Transverse colon (tissue), 4 donors: ENCODE measurements around the gene BRD3OS. TPM values are rescaled to one million over a fixed set of nuclear protein-coding genes. Genes with fewer than 3 reads are reported as not detected.

Experiments used
- DNase-seq: peaks from one replicate; pipeline ENCODE4 v3.0.0-alpha.2; 2019
- H3K27ac ChIP-seq, 4 donors: fragments of 200-600 bp; sonication (generic); 2 replicates each; pipeline ENCODE4 v1.5.1; 2016 to 2018; ENCODE audit warnings: inconsistent platforms in 4 of 4
- H3K27me3 ChIP-seq: fragments of 200-600 bp; sonication (generic); 2 replicates; pipeline ENCODE4 v1.5.1; 2017; ENCODE audit warnings: inconsistent platforms
- H3K36me3 ChIP-seq, 4 donors: fragments of 200-600 bp; sonication (generic); 2 replicates each; pipeline ENCODE4 v1.5.1; 2017 to 2019; ENCODE audit warnings: inconsistent platforms in 4 of 4
- H3K4me1 ChIP-seq, 4 donors: fragments of 200-600 bp; sonication (generic); 2 replicates each; pipeline ENCODE4 v1.5.1; 2017 to 2020; ENCODE audit warnings: inconsistent platforms in 4 of 4
- H3K4me3 ChIP-seq, 4 donors: fragments of 200-600 bp; sonication (generic); 1 replicate in 1 of 4; 2 replicates in 3 of 4; pipeline versions ENCODE4 v1.5.1 to v1.6.1; 2017 to 2019; ENCODE audit warnings: inconsistent platforms in 4 of 4
- H3K9me3 ChIP-seq, 2 donors: fragments of 200-600 bp; sonication (generic); 2 replicates each; pipeline ENCODE4 v1.5.1; 2017 to 2019; ENCODE audit warnings: inconsistent platforms in 2 of 2
- EP300 ChIP-seq: sonication (generic); formaldehyde crosslinking; IDR thresholded peaks from one replicate; pipeline ENCODE4 v1.6.1; 2017; ENCODE audit warnings: antibody characterized with exemption, low read depth
- POLR2A ChIP-seq: fragments of 450-650 bp; IDR thresholded peaks from one replicate; pipeline ENCODE4 v1.6.1; 2016; ENCODE audit warnings: antibody characterized with exemption, mild to moderate bottlenecking, moderate library complexity
- POLR2AphosphoS5 ChIP-seq, 3 donors: sonication (generic); formaldehyde crosslinking; IDR thresholded peaks; one replicate each; pipeline ENCODE4 v1.6.1; 2016; ENCODE audit warnings: antibody characterized with exemption in 3 of 3
- WGBS, 2 donors: methylation state at CpG; one replicate each; pipeline ENCODE4 v1.1.5; 2018; ENCODE audit warnings: low coverage in 1 of 2; 5-methylcytosine and 5-hydroxymethylcytosine counted together
- in situ Hi-C, 4 donors: fragments of 200-750 bp; cut with MboI; loops; one replicate each; pipeline versions ENCODE4 v1.15.0 to v1.15.1; 2017; ENCODE audit warnings: low sequenced_read_pairs in 3 of 4, low pct_ligation_motif_present in 1 of 4, low pct_unique_long_range_greater_than_20kb in 1 of 4
- intact Hi-C: fragments of 100-400 bp; cut with DNase I; formaldehyde crosslinking; loops from one replicate; pipeline ENCODE4 v1.15.1; 2023; ENCODE audit warnings: low total_unique reads
- total RNA-seq, 4 donors: library from RNA; depleted of rRNA; stranded (reverse); fragments of >200 nt; gene quantifications; one replicate each; pipeline ENCODE4 v1.1.0, GENCODE V29; 2016
- TF ChIP-seq, protein P1 (sequence below), 5 experiments: fragments of 200-600 bp in 3 of 5; fragments of 450-650 bp in 2 of 5; sonication (generic) in 3 of 5; IDR thresholded peaks; 1 replicate in 2 of 5; 2 replicates in 3 of 5; pipeline ENCODE4 v1.5.1; 2016 to 2017; ENCODE audit warnings: antibody characterized with exemption in 5 of 5, inconsistent platforms in 3 of 5, mild to moderate bottlenecking in 2 of 5, moderate library complexity in 1 of 5

Gene BRD3OS
- total RNA-seq, 4 donors from 2014 or later = 3.2 to 6.6 (median 4.4) TPM

GRCh38 chr9:133982971-133983720 lies 42.1 kb upstream of the BRD3OS start:
- no peak overlapping the region for H3K4me3 ChIP-seq
- DNase-seq = no peak
- no peaks in the 10 kb centered on the region for H3K9me3 ChIP-seq
- H3K27ac ChIP-seq = no peak overlapping the region
- no peaks in the 10 kb centered on the region for H3K27me3 ChIP-seq
- intact Hi-C loops (no loop called here), in situ Hi-C loops (no loop called here)
- peaks cover 0 to 14% (median 9%) of the 10 kb centered on the region in 4 donors for H3K4me1 ChIP-seq
- TF ChIP-seq POLR2A (no peak), POLR2AphosphoS5 (IDR thresholded peaks at IDR 0.05) (no peak), EP300 (no peak)
- TF ChIP-seq, protein P1, sequence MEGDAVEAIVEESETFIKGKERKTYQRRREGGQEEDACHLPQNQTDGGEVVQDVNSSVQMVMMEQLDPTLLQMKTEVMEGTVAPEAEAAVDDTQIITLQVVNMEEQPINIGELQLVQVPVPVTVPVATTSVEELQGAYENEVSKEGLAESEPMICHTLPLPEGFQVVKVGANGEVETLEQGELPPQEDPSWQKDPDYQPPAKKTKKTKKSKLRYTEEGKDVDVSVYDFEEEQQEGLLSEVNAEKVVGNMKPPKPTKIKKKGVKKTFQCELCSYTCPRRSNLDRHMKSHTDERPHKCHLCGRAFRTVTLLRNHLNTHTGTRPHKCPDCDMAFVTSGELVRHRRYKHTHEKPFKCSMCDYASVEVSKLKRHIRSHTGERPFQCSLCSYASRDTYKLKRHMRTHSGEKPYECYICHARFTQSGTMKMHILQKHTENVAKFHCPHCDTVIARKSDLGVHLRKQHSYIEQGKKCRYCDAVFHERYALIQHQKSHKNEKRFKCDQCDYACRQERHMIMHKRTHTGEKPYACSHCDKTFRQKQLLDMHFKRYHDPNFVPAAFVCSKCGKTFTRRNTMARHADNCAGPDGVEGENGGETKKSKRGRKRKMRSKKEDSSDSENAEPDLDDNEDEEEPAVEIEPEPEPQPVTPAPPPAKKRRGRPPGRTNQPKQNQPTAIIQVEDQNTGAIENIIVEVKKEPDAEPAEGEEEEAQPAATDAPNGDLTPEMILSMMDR (IDR thresholded peaks at IDR 0.05) = no peak
- H3K36me3 ChIP-seq = no peaks in the 10 kb centered on the region
- WGBS, 2 donors = 88% methylated on average over 25 of the region's 25 CpGs; no CpG with 5 or more reads in 1 of the 2 donors

DNA sequence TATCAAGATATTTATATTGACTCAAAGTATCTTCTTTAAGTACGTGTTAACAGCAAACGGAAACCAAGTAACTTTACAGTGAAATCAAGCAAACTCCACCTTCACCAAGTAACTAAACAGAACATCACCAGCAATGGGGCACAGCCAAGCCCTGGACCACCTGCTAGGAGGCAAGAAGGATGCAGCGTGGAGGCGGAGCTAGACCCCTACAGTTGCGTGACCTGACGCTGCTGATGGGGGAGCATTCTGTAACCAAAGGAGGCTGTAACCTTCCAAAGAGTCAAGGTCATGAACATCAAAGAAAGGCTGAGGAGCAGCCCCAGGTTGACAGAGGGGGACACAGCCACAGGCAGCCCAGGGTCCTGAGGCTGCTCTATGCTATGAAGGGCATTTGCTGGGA lies 39.2 kb upstream of the BRD3OS start:
- H3K27me3 ChIP-seq = no peaks in the 10 kb centered on the region
- no peaks in the 10 kb centered on the region for H3K9me3 ChIP-seq
- no peaks in the 10 kb centered on the region for H3K36me3 ChIP-seq
- intact Hi-C loops = no loop called here
- no peak for DNase-seq
- 46 to 79% methylated on average over 2 to 6 of the region's 6 CpGs for WGBS, 2 donors
- peaks cover 0 to 16% (median 13%) of the 10 kb centered on the region in 4 donors for H3K4me1 ChIP-seq
- H3K4me3 ChIP-seq = no peak overlapping the region
- TF ChIP-seq POLR2A (no peak), EP300 (no peak), POLR2AphosphoS5 (IDR thresholded peaks at IDR 0.05) (no peak)
- TF ChIP-seq, protein P1 (IDR thresholded peaks at IDR 0.05) = no peak
- H3K27ac ChIP-seq = no peak overlapping the region
- in situ Hi-C loops = no loop called here

DNA sequence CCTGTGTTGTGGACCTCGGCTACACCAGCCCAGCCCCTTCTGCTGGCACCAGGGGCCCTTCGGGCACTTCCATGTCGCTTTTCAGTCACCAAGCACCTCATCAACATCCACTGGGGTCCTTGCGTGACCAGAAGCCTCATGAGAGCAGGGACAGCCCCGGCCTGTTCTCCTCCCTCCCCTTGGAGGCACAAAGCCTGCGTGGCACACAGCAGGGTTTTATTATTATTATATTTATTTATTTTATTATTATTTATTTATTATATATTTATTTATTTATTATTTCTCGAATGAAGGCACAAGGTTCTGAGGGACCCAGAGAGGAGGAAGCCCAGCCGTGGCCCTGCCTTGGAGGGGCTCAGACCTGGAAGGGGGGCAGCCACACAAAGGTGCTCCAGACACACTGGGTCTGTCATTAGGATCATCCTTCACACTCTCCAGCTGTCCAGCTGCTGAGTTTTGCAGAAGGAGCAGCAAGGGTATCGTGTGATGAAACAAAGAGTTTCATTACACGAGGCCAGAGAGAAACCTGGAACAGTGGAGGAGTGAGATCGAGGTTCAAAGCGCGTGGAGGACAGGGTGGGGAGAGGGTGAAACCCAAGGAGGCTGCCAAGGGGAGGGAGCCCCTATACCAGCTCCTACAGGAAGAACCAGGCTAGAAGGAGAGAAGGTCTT lies 38.4 kb upstream of the BRD3OS start:
- no peaks in the 10 kb centered on the region for H3K27me3 ChIP-seq
- WGBS, 2 donors = 82 to 89% methylated on average over 9 to 13 of the region's 13 CpGs
- in situ Hi-C loops = no loop called here
- H3K4me1 ChIP-seq = peaks cover 0 to 18% (median 16%) of the 10 kb centered on the region in 4 donors
- no peaks in the 10 kb centered on the region for H3K36me3 ChIP-seq
- H3K4me3 ChIP-seq = no peak overlapping the region
- H3K27ac ChIP-seq = no peak overlapping the region
- no peaks in the 10 kb centered on the region for H3K9me3 ChIP-seq
- DNase-seq = no peak
- intact Hi-C loops = no loop called here
- TF ChIP-seq POLR2A (no peak), EP300 (no peak), POLR2AphosphoS5 (IDR thresholded peaks at IDR 0.05) (no peak)
- TF ChIP-seq, protein P1 (IDR thresholded peaks at IDR 0.05) = no peak

GRCh38 chr9:133987446-133987788 lies 37.9 kb upstream of the BRD3OS start:
- Histone ChIP-seq H3K9me3 (no peaks in the 10 kb centered on the region), H3K36me3 (no peaks in the 10 kb centered on the region), H3K4me3 (no peak overlapping the region), H3K27me3 (no peaks in the 10 kb centered on the region), H3K27ac (no peak overlapping the region), H3K4me1 (peaks cover 0 to 18% (median 16%) of the 10 kb centered on the region in 4 donors)
- TF ChIP-seq, protein P1 (IDR thresholded peaks at IDR 0.05) = no peak
- TF ChIP-seq POLR2AphosphoS5 (IDR thresholded peaks at IDR 0.05) = no peak
- no peak for TF ChIP-seq EP300
- TF ChIP-seq POLR2A = no peak
- in situ Hi-C loops (no loop called here), intact Hi-C loops (no loop called here)
- no peak for DNase-seq
- 92 to 100% methylated on average over 1 to 14 of the region's 14 CpGs for WGBS, 2 donors
